ENCODE data around the gene FLT1. TPM values are rescaled to one million over a fixed set of nuclear protein-coding genes. Genes with fewer than 3 reads are reported as not detected.

FLT1 gene
- polyA plus RNA-seq, 2 of the 4 experiments (the other 2 are of a cell fraction) = not detected

GRCh38 chr13:28451482-28452217 lies 43.3 kb downstream of the FLT1 start (continued):
- no peak for TF ChIP-seq EHMT2 (IDR thresholded peaks at IDR 0.05; ENCODE audit: low read depth)
- TF ChIP-seq NPAS2 (CRISPR knock-in tag; IDR thresholded peaks at IDR 0.05; ENCODE audit: borderline replicate concordance) = no peak
- no peak for TF ChIP-seq FOXS1 (CRISPR knock-in tag; IDR thresholded peaks at IDR 0.05)
- no peak for TF ChIP-seq ESRRA (IDR thresholded peaks at IDR 0.05; ENCODE audit: borderline replicate concordance, low read length)
- no peak for TF ChIP-seq ZFP36 (IDR thresholded peaks at IDR 0.05; ENCODE audit: borderline replicate concordance, partially characterized antibody)
- no peak for TF ChIP-seq E2F6 (IDR thresholded peaks at IDR 0.05; ENCODE audit: borderline replicate concordance, low read depth)
- TF ChIP-seq ATOH8 (CRISPR knock-in tag; IDR thresholded peaks at IDR 0.05; ENCODE audit: low read depth) = no peak

GRCh38 chr13:28449826-28450773 lies 44.8 kb downstream of the FLT1 start:
- Histone ChIP-seq H3K27ac (no peak overlapping the region), H3K4me3 (no peak overlapping the region), H3K4me1 (no peaks in the 10 kb centered on the region), H3K4me2 (no peak overlapping the region), H3K9me3 (no peaks in the 10 kb centered on the region)
- no peak for FAIRE-seq
- CTCF ChIA-PET = no interaction called here
- POLR2A ChIA-PET = interaction anchor here (0.7 kb wide), 1 partner anchor 69 kb away, joined by 3 read pairs; no protein-coding TSS in a partner anchor
- DNase-seq (ENCODE audit: low read depth in 1 of 2, low spot score in 1 of 2) = no peak
- WGBS (ENCODE audit: missing lambda C conversion rate) = 25% methylated on average over 8 of the region's 8 CpGs
- ATAC-seq = no peak
- no peak for TF ChIP-seq FOXS1 (CRISPR knock-in tag; IDR thresholded peaks at IDR 0.05)
- TF ChIP-seq GATA3 (IDR thresholded peaks at IDR 0.05; ENCODE audit: borderline replicate concordance) = no peak
- TF ChIP-seq HOXB13 (CRISPR knock-in tag; IDR thresholded peaks at IDR 0.05; ENCODE audit: low read depth) = no peak
- no peak for TF ChIP-seq NFE2L2 (conservative IDR thresholded peaks at IDR 0.05; ENCODE audit: low read length)
- TF ChIP-seq POLR2AphosphoS2 (conservative IDR thresholded peaks at IDR 0.05; ENCODE audit: low read length) = no peak
- TF ChIP-seq TP53 (CRISPR knock-in tag; IDR thresholded peaks at IDR 0.05) = no peak
- TF ChIP-seq ESRRA (IDR thresholded peaks at IDR 0.05; ENCODE audit: borderline replicate concordance, low read length) = no peak
- TF ChIP-seq SREBF2 (IDR thresholded peaks at IDR 0.05) = no peak
- TF ChIP-seq PHF8 (IDR thresholded peaks at IDR 0.05; ENCODE audit: borderline replicate concordance, low read depth) = no peak
- TF ChIP-seq HDAC2 (IDR thresholded peaks at IDR 0.05) = no peak
- TF ChIP-seq CBX8 (IDR thresholded peaks at IDR 0.05) = no peak
- TF ChIP-seq ATOH8 (CRISPR knock-in tag; IDR thresholded peaks at IDR 0.05; ENCODE audit: low read depth) = no peak

- no peak for ATAC-seq
- Histone ChIP-seq H3K4me1 (no peaks in the 10 kb centered on the region), H3K4me3 (no peak overlapping the region), H3K27ac (no peak overlapping the region), H3K9me3 (no peaks in the 10 kb centered on the region), H3K4me2 (no peak overlapping the region)
- ChIA-PET POLR2A (no interaction called here), CTCF (no interaction called here)
- no peak for FAIRE-seq
- WGBS (ENCODE audit: missing lambda C conversion rate) = 44% methylated on average over 4 of the region's 4 CpGs
- TF ChIP-seq RARB (CRISPR knock-in tag; IDR thresholded peaks at IDR 0.05) = no peak
- TF ChIP-seq MAX (IDR thresholded peaks at IDR 0.05) = no peak
- no peak for TF ChIP-seq FOSB (CRISPR knock-in tag; IDR thresholded peaks at IDR 0.05)
- TF ChIP-seq SREBF2 (IDR thresholded peaks at IDR 0.05) = no peak
- no peak for DNase-seq (ENCODE audit: low read depth in 1 of 2, low spot score in 1 of 2)
Measured at GRCh38 chr13:28448651-28449358, 46.1 kb downstream of the FLT1 start.

Data from A549 (cell line).